Gastrocnemius medialis (tissue), 4 donors: ENCODE measurements around the gene VIPAS39. TPM values are rescaled to one million over a fixed set of nuclear protein-coding genes. Genes with fewer than 3 reads are reported as not detected.

Experiments used
- ATAC-seq, 2 donors: fragments of 150-250 bp; one replicate each; pipeline ENCODE4 v1.9.1; 2016
- DNase-seq, 2 donors: peaks; one replicate each; pipeline ENCODE4 v3.0.0-alpha.2; 2019
- H3K27ac ChIP-seq, 4 donors: fragments of 200-600 bp; sonication (generic); 1 replicate in 1 of 4; 2 replicates in 3 of 4; pipeline ENCODE4 v1.5.1; 2016 to 2018; ENCODE audit warnings: mild to moderate bottlenecking in 2 of 4, moderate library complexity in 1 of 4
- H3K27me3 ChIP-seq, 3 donors: fragments of 200-600 bp; sonication (generic) in 2 of 3; 1 replicate in 1 of 3; 2 replicates in 2 of 3; pipeline versions ENCODE4 v1.5.1 to v1.6.0; 2016 to 2019; ENCODE audit warnings: mild to moderate bottlenecking in 1 of 3, moderate library complexity in 1 of 3
- H3K36me3 ChIP-seq, 2 donors: fragments of 200-600 bp; sonication (generic) in 1 of 2; one replicate each; pipeline ENCODE4 v1.5.1; 2017 to 2018
- H3K4me1 ChIP-seq, 2 donors: fragments of 200-600 bp; sonication (generic) in 1 of 2; one replicate each; pipeline ENCODE4 v1.5.1; 2016 to 2017; ENCODE audit warnings: mild to moderate bottlenecking in 2 of 2
- H3K4me3 ChIP-seq, 4 donors: fragments of 200-600 bp; sonication (generic) in 3 of 4; 1 replicate in 1 of 4; 2 replicates in 3 of 4; pipeline ENCODE4 v1.5.1; 2016 to 2019; ENCODE audit warnings: mild to moderate bottlenecking in 2 of 4
- H3K9me3 ChIP-seq, 3 donors: fragments of 200-600 bp; sonication (generic) in 2 of 3; 1 replicate in 1 of 3; 2 replicates in 2 of 3; pipeline ENCODE4 v1.5.1; 2016 to 2019
- POLR2A ChIP-seq, 2 donors: fragments of 450-650 bp; IDR thresholded peaks; one replicate each; pipeline ENCODE4 v1.6.1; 2017; ENCODE audit warnings: antibody characterized with exemption in 2 of 2, mild to moderate bottlenecking in 2 of 2, moderate library complexity in 2 of 2
- in situ Hi-C, 4 donors: fragments of 200-750 bp; cut with MboI; loops; one replicate each; pipeline versions ENCODE4 v1.15.0 to v1.8.0; 2017; ENCODE audit warnings: low sequenced_read_pairs in 4 of 4
- intact Hi-C: fragments of 100-400 bp; cut with DNase I; formaldehyde crosslinking; loops from one replicate; pipeline ENCODE4 v1.15.1; 2023; ENCODE audit warnings: low total_unique reads
- total RNA-seq, 4 donors: library from RNA; depleted of rRNA; stranded (reverse); fragments of >200 nt; gene quantifications; one replicate each; pipeline versions ENCODE4 v1.1.0 to v1.2.3, GENCODE V29; 2016
- TF ChIP-seq, protein P1 (sequence below), 5 experiments: fragments of 450-650 bp in 3 of 5; fragments of 200-600 bp in 2 of 5; sonication (generic) in 2 of 5; IDR thresholded peaks in 4 of 5; conservative IDR thresholded peaks in 1 of 5; 1 replicate in 4 of 5; 2 replicates in 1 of 5; pipeline ENCODE4 v1.5.1; 2016 to 2019; ENCODE audit warnings: antibody characterized with exemption in 5 of 5, mild to moderate bottlenecking in 3 of 5, moderate library complexity in 3 of 5

The VIPAS39 gene
- total RNA-seq, 4 donors from 2014 or later: 8.8 to 19.6 (median 17.6) TPM

DNA sequence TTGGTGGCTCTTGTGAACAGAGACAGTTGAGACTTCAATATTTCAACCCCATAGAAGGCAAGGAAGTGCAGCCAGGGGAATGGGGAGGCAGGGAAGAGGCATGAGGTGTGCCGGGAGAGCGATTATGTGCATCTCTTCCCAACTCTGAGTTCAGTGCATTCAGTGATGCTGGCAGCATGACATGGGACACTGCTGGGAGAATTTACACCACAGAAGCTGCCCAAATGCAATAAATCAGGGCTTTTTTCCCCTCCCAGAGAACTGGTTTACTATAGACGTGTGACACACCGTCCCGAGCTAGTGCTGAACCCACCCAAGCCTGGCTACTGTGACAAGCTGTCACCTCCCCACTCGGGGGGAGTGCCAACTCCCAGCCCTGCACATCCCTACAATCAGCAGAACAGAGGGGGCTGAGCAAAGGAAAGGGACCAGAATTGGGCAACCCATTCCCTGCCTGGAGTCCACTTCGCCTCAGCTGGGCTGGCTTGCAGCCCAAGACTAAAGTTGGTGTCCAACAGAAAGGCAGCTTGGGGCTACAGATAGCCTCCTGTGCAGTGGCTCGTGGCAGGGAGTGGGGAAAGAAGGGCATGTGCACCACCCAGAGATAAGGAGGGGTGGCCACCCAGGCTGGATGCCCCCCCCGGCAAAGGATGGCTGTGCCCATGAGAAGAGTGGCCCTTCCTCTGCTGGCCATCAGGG lies 17.2 kb upstream of the VIPAS39 start:
- no peaks in the 10 kb centered on the region for H3K27me3 ChIP-seq
- H3K27ac ChIP-seq: no peak overlapping the region
- ATAC-seq: no peak
- H3K9me3 ChIP-seq: no peaks in the 10 kb centered on the region
- intact Hi-C loops: no loop called here
- no peak for DNase-seq
- in situ Hi-C loops: loop anchor here in 3 of 4 donors (25.0 kb wide), 2 partner anchors 238 to 362 kb away; partner anchors contain the start of genes ALKBH1 (in 3 of the 3) and SLIRP (in 3 of the 3)
- peaks cover 0 to 2% of the 10 kb centered on the region in 2 donors for H3K36me3 ChIP-seq
- TF ChIP-seq, protein P1, sequence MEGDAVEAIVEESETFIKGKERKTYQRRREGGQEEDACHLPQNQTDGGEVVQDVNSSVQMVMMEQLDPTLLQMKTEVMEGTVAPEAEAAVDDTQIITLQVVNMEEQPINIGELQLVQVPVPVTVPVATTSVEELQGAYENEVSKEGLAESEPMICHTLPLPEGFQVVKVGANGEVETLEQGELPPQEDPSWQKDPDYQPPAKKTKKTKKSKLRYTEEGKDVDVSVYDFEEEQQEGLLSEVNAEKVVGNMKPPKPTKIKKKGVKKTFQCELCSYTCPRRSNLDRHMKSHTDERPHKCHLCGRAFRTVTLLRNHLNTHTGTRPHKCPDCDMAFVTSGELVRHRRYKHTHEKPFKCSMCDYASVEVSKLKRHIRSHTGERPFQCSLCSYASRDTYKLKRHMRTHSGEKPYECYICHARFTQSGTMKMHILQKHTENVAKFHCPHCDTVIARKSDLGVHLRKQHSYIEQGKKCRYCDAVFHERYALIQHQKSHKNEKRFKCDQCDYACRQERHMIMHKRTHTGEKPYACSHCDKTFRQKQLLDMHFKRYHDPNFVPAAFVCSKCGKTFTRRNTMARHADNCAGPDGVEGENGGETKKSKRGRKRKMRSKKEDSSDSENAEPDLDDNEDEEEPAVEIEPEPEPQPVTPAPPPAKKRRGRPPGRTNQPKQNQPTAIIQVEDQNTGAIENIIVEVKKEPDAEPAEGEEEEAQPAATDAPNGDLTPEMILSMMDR (IDR thresholded peaks at IDR 0.05 in 4 of 5, conservative IDR thresholded peaks at IDR 0.05 in 1 of 5): no peak
- TF ChIP-seq POLR2A (IDR thresholded peaks at IDR 0.05): no peak
- H3K4me3 ChIP-seq: no peak overlapping the region
- no peaks in the 10 kb centered on the region for H3K4me1 ChIP-seq

DNA sequence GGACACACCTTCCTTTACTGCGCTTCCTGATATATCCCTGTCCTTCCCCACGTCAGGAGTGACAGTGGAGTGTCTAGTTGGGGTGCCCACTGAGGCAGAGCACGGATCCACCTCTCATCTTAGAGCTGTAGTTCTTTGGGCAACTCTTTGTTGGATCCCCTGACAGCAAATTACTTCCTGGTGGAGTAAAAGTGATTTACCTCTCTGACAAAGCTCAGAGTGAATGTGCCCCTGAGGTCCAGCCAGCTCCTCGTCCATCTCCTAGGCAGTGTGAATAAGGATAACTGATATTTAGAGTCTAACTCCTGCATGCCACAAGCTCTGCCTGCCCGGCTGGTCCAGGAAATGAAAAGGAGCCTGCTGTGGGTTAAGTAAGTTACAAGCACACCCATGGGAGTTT lies 16.5 kb upstream of the VIPAS39 start:
- Histone ChIP-seq H3K9me3 (no peaks in the 10 kb centered on the region), H3K4me1 (no peaks in the 10 kb centered on the region), H3K27me3 (no peaks in the 10 kb centered on the region), H3K36me3 (peaks cover 0 to 9% of the 10 kb centered on the region in 2 donors), H3K27ac (no peak overlapping the region), H3K4me3 (no peak overlapping the region)
- TF ChIP-seq, protein P1 (IDR thresholded peaks at IDR 0.05 in 4 of 5, conservative IDR thresholded peaks at IDR 0.05 in 1 of 5): no peak
- TF ChIP-seq POLR2A (IDR thresholded peaks at IDR 0.05): no peak
- intact Hi-C loops: no loop called here
- ATAC-seq (no peak), DNase-seq (no peak)
- in situ Hi-C loops: loop anchor here in 3 of 4 donors (25.0 kb wide), 2 partner anchors 238 to 362 kb away; partner anchors contain the start of genes ALKBH1 (in 3 of the 3) and SLIRP (in 3 of the 3)

DNA sequence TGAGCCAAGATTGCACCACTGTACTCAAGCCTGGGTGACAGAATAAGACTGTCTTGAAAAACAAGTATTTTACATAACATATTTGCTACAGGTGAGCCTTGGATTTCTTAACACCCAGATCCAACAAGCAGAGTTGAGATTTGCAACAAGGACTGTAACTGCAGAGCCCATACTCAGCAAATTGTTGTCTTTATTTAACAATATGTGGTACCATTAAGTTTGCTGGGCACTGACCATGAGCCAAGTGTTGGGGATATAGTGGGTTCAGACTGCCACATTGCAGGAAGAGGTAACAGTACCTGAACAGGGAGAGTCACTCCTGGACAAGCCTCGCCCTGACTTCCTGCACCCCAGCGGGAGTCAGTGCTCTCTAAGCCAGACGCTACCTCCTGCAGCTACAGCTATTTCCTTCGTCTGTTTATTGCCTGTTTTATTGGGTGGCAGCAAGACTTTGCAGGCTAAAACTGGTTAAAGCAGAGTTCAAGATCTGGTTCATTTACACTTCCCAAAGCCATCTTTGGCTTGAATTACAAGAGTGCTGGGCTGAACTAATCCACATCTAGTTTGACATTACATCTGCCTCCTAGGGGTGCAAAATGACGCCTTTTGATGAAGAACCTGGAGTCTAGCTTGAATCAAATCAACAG lies 12.9 kb upstream of the VIPAS39 start:
- Histone ChIP-seq H3K27ac (no peak overlapping the region), H3K27me3 (no peaks in the 10 kb centered on the region), H3K36me3 (peaks cover 3 to 42% of the 10 kb centered on the region in 2 donors), H3K4me3 (no peak overlapping the region), H3K9me3 (no peaks in the 10 kb centered on the region), H3K4me1 (no peaks in the 10 kb centered on the region)
- ATAC-seq (no peak), DNase-seq (no peak)
- TF ChIP-seq, protein P1 (IDR thresholded peaks at IDR 0.05 in 4 of 5, conservative IDR thresholded peaks at IDR 0.05 in 1 of 5): no peak
- TF ChIP-seq POLR2A (IDR thresholded peaks at IDR 0.05): no peak
- in situ Hi-C loops (loop anchor here in 3 of 4 donors (25.0 kb wide), 2 partner anchors 242 to 358 kb away; partner anchors contain the start of genes ALKBH1 (in 3 of the 3) and SLIRP (in 3 of the 3)), intact Hi-C loops (no loop called here)

DNA sequence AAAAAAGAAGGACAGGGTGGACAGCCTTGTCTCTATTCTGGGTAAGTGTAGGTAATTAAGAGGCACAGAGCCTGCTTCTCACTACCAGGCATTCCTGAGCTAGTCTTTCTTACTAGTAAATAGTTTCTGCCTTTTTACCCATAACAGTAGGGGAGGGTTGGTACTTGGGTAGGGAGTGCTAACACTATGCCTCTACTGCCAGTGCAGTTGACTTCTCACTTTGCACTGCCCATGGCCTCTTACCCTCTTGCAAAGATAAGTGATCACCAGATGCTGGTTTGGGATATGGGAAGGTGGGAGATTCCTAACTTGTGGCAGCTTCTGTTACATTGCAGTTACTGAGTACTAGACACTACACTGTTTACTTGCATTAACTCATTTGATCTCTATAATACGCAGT lies 12.1 kb upstream of the VIPAS39 start:
- no peak overlapping the region for H3K4me3 ChIP-seq
- H3K4me1 ChIP-seq: no peaks in the 10 kb centered on the region
- no peak overlapping the region for H3K27ac ChIP-seq
- H3K9me3 ChIP-seq: no peaks in the 10 kb centered on the region
- peaks cover 4 to 50% of the 10 kb centered on the region in 2 donors for H3K36me3 ChIP-seq
- in situ Hi-C loops (loop anchor here in 3 of 4 donors (25.0 kb wide), 2 partner anchors 243 to 357 kb away; partner anchors contain the start of genes ALKBH1 (in 3 of the 3) and SLIRP (in 3 of the 3)), intact Hi-C loops (no loop called here)
- ATAC-seq (no peak), DNase-seq (no peak)
- TF ChIP-seq POLR2A (IDR thresholded peaks at IDR 0.05): no peak
- TF ChIP-seq, protein P1 (IDR thresholded peaks at IDR 0.05 in 4 of 5, conservative IDR thresholded peaks at IDR 0.05 in 1 of 5): no peak
- no peaks in the 10 kb centered on the region for H3K27me3 ChIP-seq
